IPS DF 4.7 (cell line): Measurements from ENCODE around the gene UBE2J2.

Experiments used
- DNase-seq: peaks from one replicate; pipeline ENCODE4 v3.0.0-alpha.2; 2013; ENCODE audit warnings: low spot score; ENCODE audit errors: extremely low read depth

The UBE2J2 gene

GRCh38 chr1:1213345-1214265 lies 60.0 kb downstream of the UBE2J2 start, which contains the start of gene TNFRSF4:
TNFRSF4 (minus strand) TSS chr1:1214153; CDS start chr1:1214127, 26 bp downstream.
- no peak for DNase-seq

DNA sequence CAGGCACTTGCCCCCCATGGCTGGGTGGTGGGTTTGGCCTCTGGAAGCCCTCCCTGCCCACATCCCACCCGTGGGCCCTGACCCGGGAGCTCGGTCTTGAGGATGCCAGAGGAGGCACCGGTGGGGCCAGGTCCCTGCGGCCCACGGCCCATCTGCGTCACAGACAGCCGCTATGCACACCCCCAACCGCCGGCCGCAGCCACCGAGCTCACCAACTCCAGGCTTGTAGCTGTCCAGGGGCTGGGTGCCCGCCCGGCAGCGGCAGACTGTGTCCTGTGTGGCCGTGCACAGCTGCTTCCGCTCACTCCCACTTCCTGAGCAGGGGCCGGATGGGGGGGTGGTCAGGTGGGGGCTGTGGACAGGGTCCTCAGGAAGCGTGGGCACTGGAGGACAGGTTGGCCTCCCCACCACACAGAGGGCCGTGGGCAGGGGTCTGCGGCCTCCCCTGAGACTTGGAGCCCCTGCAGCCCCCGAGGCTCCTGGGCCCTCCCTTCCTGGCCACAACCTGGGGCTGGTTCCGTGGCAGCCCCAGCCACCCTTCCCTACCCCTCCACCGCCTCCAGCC lies 60.8 kb downstream of the UBE2J2 start:
- DNase-seq: no peak

GRCh38 chr1:1211541-1212441 lies 61.9 kb downstream of the UBE2J2 start:
- no peak for DNase-seq

DNA sequence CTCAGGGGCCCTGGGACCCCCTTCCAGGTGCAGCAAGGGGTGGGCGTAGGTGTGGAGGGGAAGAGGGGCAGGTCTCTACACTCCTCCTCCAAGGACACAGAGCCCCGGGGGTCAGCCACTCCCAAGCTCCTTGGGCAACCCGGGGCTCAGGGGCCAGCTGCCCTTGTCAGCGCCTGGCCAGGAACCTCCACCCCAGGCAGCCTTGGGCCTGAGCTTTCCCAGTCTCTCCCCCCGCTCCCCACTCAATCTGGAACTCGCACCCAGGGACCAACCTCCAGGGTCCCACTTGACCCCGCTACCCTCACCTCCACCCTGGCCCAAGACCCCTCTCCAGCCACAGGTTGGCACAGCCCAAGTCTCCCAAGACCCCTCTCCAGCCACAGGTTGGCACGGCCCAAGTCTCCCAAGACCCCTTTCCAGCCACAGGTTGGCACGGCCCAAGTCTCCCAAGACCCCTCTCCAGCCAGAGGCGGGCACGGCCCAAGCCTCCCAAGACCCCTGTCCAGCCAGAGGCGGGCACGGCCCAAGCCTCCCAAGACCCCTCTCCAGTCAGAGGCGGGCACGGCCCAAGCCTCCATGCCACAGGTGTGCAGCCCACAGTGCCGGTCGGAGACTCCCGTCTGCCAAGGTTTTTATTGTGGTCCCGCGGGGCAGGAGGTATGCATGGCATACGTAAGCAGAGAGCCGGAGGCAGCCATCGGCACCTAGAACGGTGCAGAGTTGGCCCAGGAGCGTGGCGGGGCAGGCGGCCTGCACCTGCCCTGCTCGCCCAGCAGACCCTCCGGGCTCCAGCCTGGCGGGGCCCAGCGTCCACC lies 62.7 kb downstream of the UBE2J2 start:
- no peak for DNase-seq

DNA sequence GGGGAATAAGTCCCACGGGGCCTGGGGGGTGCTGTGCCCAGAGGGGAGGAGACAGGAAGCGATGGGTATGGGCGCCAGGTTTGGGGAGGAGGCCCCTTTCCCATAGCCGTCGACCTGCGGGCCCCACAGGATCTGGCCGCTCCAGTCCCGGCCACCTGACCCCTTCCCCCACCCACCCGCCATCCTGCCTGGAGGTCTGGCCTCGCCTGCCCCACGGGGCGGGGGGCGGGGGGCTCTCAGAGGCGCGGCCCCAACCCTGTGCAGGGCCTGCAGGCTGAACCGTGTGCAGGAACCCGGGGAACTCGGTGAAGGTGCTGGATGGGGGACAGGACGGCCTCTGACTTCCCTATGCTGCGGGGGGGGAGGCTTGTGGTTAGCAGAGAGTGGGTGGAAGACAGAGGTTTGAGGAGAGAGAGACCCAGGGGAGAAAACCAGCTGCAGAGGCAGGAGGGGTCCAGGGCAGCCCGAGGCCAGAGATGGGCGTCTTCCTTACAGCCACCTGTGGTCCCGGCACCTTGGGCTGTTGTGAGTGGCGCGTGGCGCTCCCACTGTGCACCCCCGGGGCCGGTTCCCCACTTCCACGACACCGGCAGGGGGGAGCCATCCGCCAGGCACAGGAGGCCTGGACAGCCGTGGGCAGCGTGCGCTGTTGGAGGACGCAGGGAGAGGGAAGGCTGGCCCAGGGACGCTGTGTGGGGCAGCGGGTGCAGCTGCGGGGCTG lies 64.8 kb downstream of the UBE2J2 start:
- no peak for DNase-seq

DNA sequence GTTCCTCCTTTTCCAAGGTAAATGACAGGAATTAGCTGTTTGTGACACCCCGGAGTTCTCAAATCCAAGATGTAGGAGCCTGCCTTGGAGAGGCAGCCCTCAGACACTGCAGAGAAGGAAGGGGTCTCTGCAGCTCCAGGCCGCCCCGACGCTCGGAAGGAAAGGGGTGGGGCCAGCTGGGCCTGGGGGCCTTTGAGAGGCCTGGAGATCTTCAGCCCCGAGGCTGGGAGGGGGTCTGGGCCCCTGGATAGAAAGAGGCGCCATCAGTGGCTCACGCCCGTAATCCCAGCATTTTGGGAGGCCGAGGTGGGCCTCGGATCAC lies 66.1 kb downstream of the UBE2J2 start:
- DNase-seq: no peak

DNA sequence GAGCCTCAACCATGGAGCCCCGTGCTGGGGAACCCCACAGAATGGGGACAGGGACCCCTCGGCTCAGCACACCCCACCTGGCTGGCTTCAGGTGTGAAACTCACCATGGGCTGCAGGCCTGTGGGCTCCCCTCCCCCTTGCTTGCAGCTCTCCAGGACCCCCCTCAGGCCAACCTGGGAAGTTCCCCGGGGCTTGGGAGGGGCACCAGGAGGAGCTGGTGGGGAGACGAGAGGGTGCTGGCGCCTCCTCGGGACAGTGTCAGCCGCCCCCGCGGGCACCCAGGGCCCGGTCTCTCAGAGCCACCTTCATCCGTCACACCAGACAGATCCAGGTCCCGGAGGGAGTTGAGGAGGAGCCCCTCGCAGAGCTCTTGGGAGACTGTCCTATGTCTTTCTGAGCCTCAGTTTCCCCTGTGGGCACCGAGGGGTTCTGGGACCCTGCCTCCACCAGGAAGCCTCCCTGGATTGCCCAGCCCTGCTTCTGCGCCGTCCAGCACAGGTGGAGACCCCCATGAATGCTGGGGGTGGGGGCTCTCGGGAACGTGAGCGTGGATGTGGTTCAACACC lies 66.6 kb downstream of the UBE2J2 start:
- no peak for DNase-seq

DNA sequence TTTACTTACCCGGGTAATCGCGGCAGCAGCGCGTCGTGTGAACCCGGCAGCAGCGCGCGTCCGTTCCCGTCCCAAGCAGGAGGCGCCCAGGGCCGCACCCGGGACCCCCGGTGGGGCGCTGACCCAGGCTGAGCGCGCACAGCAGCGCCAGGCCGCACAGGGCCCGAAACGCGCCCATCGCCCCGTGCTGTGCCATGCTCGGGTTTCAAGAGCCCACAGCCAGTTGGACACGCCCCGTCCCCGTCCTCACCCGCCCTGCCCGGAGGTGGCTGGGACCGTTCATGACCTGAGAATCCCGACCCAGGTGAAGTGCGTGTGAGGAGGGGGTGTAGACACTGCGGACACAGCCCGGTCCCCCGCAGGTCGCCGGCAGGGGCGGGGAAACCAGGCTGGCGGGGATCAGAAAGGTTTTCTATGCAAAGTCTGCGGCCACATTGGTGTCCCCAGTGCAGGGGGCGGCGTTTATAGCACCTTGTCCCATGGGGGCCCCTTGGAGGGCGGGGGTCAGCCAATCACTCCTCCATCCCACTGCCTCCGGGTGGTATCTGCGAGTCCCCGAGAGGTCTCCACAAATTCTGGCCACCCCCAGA lies 67.2 kb downstream of the UBE2J2 start, which contains the start of gene TNFRSF18:
TSS of gene TNFRSF18 (minus strand) at position 217 of the 590 bp plus-strand sequence. CDS start at position 196, 21 bp downstream.
- no peak for DNase-seq

- no peak for DNase-seq
Measured at GRCh38 chr1:1205769-1206375, 67.8 kb downstream of the UBE2J2 start.

DNA sequence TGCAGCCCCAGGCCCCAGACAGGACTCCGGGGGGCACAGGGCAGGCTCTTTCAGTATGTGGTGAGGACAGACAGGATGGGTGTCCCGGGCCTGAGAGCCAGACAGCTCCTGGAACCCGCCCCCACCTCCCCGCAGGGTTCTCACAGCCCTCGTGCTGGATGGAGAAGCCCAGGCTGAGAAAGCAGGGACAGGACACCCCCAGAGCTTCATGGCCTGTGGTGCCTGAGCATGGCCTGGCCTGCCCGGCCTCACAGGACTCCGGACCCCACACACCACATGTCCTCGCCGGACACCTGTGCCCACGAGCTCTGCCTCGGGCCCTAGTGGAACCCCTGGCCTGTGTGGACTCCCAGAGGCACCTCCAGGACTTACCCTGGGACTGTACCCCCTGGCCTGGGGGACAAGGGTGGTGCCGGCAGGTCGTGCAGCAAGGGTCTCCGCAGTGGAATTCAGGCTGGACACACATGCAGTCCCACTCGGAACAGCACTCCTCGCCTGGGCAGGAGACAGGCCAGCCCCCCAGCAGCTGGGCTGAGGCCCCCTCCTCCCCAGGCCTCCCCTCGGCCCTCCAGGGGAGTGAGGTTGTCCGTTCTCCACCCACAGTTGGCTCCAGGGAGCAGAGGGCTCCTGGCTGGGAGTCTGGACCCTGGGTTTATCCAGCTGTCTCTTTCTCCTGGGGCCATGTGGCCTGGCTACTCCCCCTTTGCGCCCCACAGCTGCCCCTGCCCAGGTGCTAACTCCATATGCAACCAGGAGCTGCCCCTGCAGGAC lies 68.5 kb downstream of the UBE2J2 start:
- no peak for DNase-seq

GRCh38 chr1:1204425-1204920 lies 69.2 kb downstream of the UBE2J2 start:
- no peak for DNase-seq
